SHP77 (cell line): ENCODE measurements around the gene PWWP2B.

Experiments
- DNase-seq, 2 experiments: peaks; one replicate each; lab custom pipeline; 2025; lab: John Stamatoyannopoulos, UW

PWWP2B gene

GRCh38 chr10:132420469-132420980 lies 23.5 kb downstream of the PWWP2B start:
- DNase-seq: no peak

- peak; percentile 47 to 68 for DNase-seq
Measured at GRCh38 chr10:132420981-132421846, 24.2 kb downstream of the PWWP2B start.

- peak; percentile 75 to 79 for DNase-seq
Measured at GRCh38 chr10:132421847-132422751, 25.1 kb downstream of the PWWP2B start.

DNA sequence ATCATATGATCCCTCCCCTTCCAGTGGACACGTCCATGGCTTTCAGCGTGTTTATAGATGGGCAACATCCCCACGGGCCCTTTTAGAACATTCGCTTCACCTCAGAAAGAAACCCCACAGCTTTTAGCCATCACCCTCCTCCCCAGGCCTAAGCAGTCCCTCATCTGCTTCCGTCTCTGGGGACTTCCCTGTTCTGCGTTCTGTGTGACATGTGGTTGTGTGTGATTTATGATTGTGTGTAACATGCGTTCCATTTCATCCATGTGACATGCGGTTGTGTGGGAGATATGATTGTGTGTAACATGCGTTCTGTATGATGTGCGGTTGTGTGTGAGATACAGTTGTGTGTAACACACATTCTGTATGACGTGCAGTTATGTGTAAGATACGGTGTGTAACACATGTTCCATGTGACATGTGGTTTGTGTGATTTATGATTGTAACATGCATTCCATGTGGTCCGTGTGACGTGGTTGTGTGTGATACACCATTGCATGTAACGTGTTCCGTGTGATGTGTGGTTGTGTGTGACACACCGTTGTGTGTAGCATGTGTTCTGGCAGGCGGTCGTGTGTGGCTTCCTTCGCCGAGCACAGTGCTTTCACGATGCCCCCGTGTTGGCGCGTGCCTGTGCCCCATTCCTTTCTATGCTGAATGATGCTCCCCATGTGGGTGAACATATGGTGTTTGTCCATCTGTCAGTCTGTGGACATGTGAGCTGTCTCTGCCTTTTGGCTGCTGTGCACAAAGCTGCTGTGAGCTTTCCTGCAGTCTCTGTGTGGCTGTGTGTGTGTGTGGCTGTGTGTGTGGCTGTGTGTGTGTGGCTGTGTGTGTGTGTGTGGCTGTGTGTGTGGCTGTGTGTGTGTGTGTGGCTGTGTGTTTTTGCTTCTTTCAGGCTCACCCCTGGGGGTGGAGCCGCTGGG lies 26.2 kb downstream of the PWWP2B start:
- peak; percentile 49 to 52 for DNase-seq

GRCh38 chr10:132423966-132424861 lies 27.2 kb downstream of the PWWP2B start:
- peak in 1 of 2 experiments; percentile 16 for DNase-seq

DNA sequence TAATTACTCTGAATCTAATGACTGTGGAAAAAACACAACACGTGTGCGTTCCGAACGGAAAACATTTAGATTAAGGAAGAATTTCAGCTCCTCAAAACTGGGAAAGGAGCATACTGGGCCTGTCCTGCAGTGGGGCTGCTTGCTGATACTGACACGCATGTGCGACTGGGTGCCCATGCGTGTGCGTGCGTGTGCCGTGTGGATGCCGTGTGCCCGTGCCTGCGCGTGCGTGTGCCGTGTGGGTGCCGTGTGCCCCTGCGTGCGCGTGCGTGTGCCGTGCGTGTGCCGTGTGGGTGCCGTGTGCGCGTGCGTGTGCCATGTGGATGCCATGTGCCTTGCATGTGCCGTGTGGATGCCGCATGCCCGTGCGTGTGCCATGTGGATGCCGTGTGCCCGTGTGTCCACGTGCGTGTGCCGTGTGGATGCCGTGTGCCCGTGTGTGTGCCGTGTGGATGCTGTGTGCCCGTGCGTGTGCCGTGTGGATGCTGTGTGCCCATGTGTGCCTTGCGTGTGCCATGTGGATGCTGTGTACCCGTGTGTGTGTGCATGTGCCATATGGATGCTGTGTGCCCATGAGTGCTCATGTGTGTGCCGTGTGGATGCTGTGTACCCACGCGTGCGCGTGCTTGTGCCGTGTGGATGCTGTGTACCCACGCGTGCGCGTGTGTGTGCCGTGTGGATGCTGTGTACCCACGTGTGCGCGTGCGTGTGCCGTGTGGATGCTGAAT lies 28.2 kb downstream of the PWWP2B start:
- no peak for DNase-seq

- no peak for DNase-seq
Measured at GRCh38 chr10:132425757-132426155, 28.8 kb downstream of the PWWP2B start.

GRCh38 chr10:132427006-132427771 lies 30.2 kb downstream of the PWWP2B start:
- DNase-seq: no peak

DNA sequence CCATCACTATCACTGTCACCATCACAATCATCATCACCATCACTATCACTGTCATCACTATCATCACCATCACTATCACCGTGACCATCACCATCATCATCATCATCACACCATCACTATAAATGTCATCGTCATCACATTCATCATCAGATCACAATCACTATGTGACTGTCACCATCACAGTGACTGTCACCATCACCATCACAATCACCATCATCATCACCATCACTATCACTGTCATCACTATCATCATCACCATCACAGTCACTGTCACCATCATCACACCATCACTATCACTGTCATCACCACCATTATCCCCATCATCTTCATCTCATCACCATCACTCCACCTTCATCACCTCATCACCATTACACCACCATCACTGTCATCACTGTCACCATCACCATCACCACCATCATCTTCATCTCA lies 31.0 kb downstream of the PWWP2B start:
- no peak for DNase-seq

- no peak for DNase-seq
Measured at GRCh38 chr10:132428486-132428995, 31.5 kb downstream of the PWWP2B start.

- DNase-seq: peak; percentile 22 to 53
Measured at GRCh38 chr10:132429281-132430230, 32.6 kb downstream of the PWWP2B start.

DNA sequence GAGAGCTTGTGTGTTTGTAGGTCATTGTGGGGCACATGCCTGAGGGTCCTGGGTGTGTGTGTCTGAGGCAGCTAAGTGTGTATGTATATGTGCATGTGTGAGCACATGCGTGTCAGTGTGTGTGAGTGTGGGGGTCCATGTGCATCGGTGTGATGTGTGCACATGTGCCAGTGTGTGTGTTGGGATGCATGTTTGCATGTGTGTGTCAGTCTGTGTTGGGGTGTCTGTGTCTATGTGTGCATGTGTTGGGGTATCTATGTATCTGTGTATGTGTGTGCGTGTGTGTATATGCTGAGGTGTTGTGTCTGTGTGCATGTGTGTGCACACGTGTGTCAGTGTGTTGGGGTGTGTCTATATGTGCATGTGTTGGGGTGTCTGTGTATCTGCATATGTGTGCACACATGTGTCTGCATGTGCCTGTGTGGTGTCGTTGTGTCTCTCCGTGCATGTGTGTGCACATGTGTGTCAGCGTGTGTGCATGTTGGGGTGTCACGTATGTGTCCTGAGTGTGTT lies 33.3 kb downstream of the PWWP2B start:
- DNase-seq: no peak

GRCh38 chr10:132430861-132431271 lies 33.9 kb downstream of the PWWP2B start:
- no peak for DNase-seq

GRCh38 chr10:132431537-132432175 lies 34.7 kb downstream of the PWWP2B start:
- DNase-seq: no peak

- no peak for DNase-seq
Measured at GRCh38 chr10:132432176-132432540, 35.2 kb downstream of the PWWP2B start.

DNA sequence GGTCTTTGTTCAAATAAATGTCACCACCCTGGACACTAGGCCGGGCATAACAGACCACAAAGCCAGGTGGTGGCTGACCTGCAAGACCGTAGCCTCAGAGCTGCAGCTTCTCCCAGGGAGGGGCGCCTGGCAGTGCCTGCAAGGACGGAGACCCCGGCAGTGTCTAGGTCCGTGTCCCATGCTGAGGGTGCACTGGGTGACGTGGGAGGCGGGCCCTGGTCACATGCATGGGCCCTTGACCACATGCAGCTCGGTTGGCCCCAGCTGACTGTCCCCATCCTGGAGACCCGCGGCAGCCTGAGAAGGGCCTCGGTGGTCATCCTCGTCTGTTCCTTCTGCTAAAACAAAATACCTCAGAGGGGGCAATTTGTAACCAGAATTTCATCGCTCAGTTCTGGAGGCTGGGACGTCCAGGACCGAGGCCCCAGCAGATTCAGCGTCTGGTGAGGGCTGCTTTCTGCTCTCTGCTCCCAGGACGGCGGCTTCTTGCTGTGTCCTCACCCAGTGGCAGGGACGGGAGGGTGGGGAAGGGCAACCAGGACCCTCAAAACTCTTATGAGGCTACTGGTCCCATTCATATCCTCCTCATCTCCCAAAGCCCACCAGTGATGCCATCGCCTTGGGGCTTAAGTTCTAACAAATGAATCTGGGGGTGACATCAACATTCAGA lies 36.8 kb downstream of the PWWP2B start:
- no peak for DNase-seq
